ENCODE data around the gene LMF2. TPM values are rescaled to one million over a fixed set of nuclear protein-coding genes. Genes with fewer than 3 reads are reported as not detected.

Gene LMF2
- total RNA-seq, 1 donor from 2014 or later = 66.2 TPM

GRCh38 chr22:50505276-50505775, 2.2 kb downstream of the LMF2 start:
- Mint-ChIP-seq H3K4me3 (peak overlapping the region; percentile 42), H3K27ac (no peak overlapping the region), H3K9me3 (no peaks in the 10 kb centered on the region), H3K36me3 (no peaks in the 10 kb centered on the region), H3K27me3 (ENCODE audit: low read depth) (no peaks in the 10 kb centered on the region), H3K4me1 (peaks cover 17% of the 10 kb centered on the region)
- no peak for TF ChIP-seq CTCF (IDR thresholded peaks at IDR 0.05; ENCODE audit: unreplicated experiment)
- DNase-seq (ENCODE audit: low spot score in 2 of 2, unreplicated experiment in 2 of 2) = no peak

GRCh38 chr22:50504369-50505211, 2.9 kb downstream of the LMF2 start:
- H3K9me3 Mint-ChIP-seq = no peaks in the 10 kb centered on the region
- TF ChIP-seq CTCF (IDR thresholded peaks at IDR 0.05; ENCODE audit: unreplicated experiment) = no peak
- no peak for DNase-seq (ENCODE audit: low spot score in 2 of 2, unreplicated experiment in 2 of 2)
- H3K36me3 Mint-ChIP-seq = no peaks in the 10 kb centered on the region
- peaks cover 16% of the 10 kb centered on the region for H3K4me1 Mint-ChIP-seq
- H3K27ac Mint-ChIP-seq = no peak overlapping the region
- no peaks in the 10 kb centered on the region for H3K27me3 Mint-ChIP-seq (ENCODE audit: low read depth)
- no peak overlapping the region for H3K4me3 Mint-ChIP-seq

GRCh38 chr22:50503475-50504145, 3.9 kb downstream of the LMF2 start:
- H3K4me1 Mint-ChIP-seq = peaks cover 8% of the 10 kb centered on the region
- H3K27ac Mint-ChIP-seq = no peak overlapping the region
- no peak for DNase-seq (ENCODE audit: low spot score in 2 of 2, unreplicated experiment in 2 of 2)
- H3K4me3 Mint-ChIP-seq = no peak overlapping the region
- H3K27me3 Mint-ChIP-seq (ENCODE audit: low read depth) = no peaks in the 10 kb centered on the region
- H3K9me3 Mint-ChIP-seq = no peaks in the 10 kb centered on the region
- H3K36me3 Mint-ChIP-seq = no peaks in the 10 kb centered on the region
- TF ChIP-seq CTCF (IDR thresholded peaks at IDR 0.05; ENCODE audit: unreplicated experiment) = no peak

GRCh38 chr22:50502628-50503474, 4.7 kb downstream of the LMF2 start:
- TF ChIP-seq CTCF (IDR thresholded peaks at IDR 0.05; ENCODE audit: unreplicated experiment) = no peak
- H3K9me3 Mint-ChIP-seq = no peaks in the 10 kb centered on the region
- H3K4me3 Mint-ChIP-seq = no peak overlapping the region
- H3K4me1 Mint-ChIP-seq = peaks cover 6% of the 10 kb centered on the region
- H3K27me3 Mint-ChIP-seq (ENCODE audit: low read depth) = no peaks in the 10 kb centered on the region
- no peak for DNase-seq (ENCODE audit: low spot score in 2 of 2, unreplicated experiment in 2 of 2)
- no peak overlapping the region for H3K27ac Mint-ChIP-seq
- no peaks in the 10 kb centered on the region for H3K36me3 Mint-ChIP-seq

GRCh38 chr22:50502096-50502495, 5.4 kb downstream of the LMF2 start:
- no peaks in the 10 kb centered on the region for H3K27me3 Mint-ChIP-seq (ENCODE audit: low read depth)
- H3K36me3 Mint-ChIP-seq = no peaks in the 10 kb centered on the region
- TF ChIP-seq CTCF (IDR thresholded peaks at IDR 0.05; ENCODE audit: unreplicated experiment) = no peak
- H3K4me3 Mint-ChIP-seq = no peak overlapping the region
- H3K27ac Mint-ChIP-seq = no peak overlapping the region
- peaks cover 3% of the 10 kb centered on the region for H3K4me1 Mint-ChIP-seq
- no peak for DNase-seq (ENCODE audit: low spot score in 2 of 2, unreplicated experiment in 2 of 2)
- no peaks in the 10 kb centered on the region for H3K9me3 Mint-ChIP-seq

Data from mesothelial cell of epicardium (in vitro differentiated cells).